WERI-Rb-1 (cell line): ENCODE data around the gene SLC25A21.

Experiments
- DNase-seq: peaks from one replicate; pipeline ENCODE4 v3.0.0-alpha.2; 2020
- H3K27ac ChIP-seq: fragments of 250-450 bp; sonication (Bioruptor Pico); 2 replicates; pipeline ENCODE4 v1.5.1; 2020; ENCODE audit warnings: mild to moderate bottlenecking, moderate library complexity
- H3K27me3 ChIP-seq: fragments of 250-450 bp; sonication (Bioruptor Pico); 2 replicates; pipeline ENCODE4 v1.5.1; 2021; ENCODE audit warnings: mild to moderate bottlenecking, low read depth, moderate library complexity; ENCODE audit not compliant: insufficient read depth, severe bottlenecking
- H3K36me3 ChIP-seq: fragments of 250-450 bp; sonication (Bioruptor Pico); 2 replicates; pipeline ENCODE4 v1.5.1; 2020; ENCODE audit warnings: mild to moderate bottlenecking, moderate library complexity
- H3K4me3 ChIP-seq: 2 replicates; pipeline ENCODE4 v1.5.1; 2011; ENCODE audit warnings: low read depth, mild to moderate bottlenecking, control low read depth, low read length
- H3K9me3 ChIP-seq: fragments of 250-450 bp; sonication (Bioruptor Pico); 2 replicates; pipeline ENCODE4 v1.5.1; 2021; ENCODE audit warnings: mild to moderate bottlenecking, moderate library complexity; ENCODE audit not compliant: severe bottlenecking
- TF ChIP-seq, protein P1 (sequence below): IDR thresholded peaks from 2 replicates; pipeline ENCODE4 v1.5.1; 2011; ENCODE audit warnings: low read depth, mild to moderate bottlenecking, control low read depth, inconsistent platforms, low read length

Gene SLC25A21

DNA sequence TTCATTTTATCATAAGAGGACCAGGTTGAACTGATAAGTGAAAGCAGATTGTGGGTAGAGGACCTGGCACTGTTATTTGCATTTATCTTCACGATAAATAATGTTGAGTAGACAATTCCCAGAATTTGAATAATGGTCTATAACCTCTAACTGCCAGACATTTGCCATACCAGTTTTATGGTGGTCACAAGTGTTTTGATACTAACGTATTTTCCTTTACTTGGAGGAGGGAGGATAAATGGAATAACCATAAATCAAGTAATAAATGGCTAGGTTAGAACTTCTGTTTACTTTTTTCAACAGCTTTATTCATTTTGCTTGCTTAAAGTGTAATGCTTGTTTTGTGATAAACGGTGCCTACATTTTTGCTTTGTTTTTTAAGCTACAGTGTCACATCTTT lies 501.3 kb downstream of the SLC25A21 start:
- Histone ChIP-seq H3K27me3 (peaks cover 73% of the 10 kb centered on the region), H3K4me3 (no peak overlapping the region), H3K9me3 (no peaks in the 10 kb centered on the region), H3K27ac (no peak overlapping the region), H3K36me3 (no peaks in the 10 kb centered on the region)
- TF ChIP-seq, protein P1, sequence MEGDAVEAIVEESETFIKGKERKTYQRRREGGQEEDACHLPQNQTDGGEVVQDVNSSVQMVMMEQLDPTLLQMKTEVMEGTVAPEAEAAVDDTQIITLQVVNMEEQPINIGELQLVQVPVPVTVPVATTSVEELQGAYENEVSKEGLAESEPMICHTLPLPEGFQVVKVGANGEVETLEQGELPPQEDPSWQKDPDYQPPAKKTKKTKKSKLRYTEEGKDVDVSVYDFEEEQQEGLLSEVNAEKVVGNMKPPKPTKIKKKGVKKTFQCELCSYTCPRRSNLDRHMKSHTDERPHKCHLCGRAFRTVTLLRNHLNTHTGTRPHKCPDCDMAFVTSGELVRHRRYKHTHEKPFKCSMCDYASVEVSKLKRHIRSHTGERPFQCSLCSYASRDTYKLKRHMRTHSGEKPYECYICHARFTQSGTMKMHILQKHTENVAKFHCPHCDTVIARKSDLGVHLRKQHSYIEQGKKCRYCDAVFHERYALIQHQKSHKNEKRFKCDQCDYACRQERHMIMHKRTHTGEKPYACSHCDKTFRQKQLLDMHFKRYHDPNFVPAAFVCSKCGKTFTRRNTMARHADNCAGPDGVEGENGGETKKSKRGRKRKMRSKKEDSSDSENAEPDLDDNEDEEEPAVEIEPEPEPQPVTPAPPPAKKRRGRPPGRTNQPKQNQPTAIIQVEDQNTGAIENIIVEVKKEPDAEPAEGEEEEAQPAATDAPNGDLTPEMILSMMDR = no peak
- DNase-seq = no peak

DNA sequence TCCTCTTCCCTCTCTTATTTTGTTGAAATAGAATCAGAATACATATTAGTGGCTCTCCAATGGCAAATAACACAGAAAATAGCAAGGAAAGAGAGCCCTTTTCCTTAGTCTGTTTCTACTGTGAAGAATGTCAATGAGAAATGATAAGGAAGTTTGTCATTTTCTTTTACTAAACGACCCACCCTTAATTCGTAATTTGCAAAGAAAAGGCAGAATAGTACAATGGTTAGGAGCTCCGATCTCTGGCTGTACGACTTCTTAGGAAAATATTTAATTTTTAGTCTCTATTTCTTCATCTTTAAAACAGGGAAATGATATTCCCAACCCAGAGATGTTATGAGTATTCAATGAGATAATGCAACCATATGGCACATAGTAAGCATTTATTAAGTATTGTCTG lies 504.7 kb downstream of the SLC25A21 start:
- TF ChIP-seq, protein P1 = no peak
- Histone ChIP-seq H3K27ac (no peak overlapping the region), H3K36me3 (no peaks in the 10 kb centered on the region), H3K27me3 (peaks cover 82% of the 10 kb centered on the region), H3K4me3 (no peak overlapping the region), H3K9me3 (peaks cover 3% of the 10 kb centered on the region)
- DNase-seq = no peak

DNA sequence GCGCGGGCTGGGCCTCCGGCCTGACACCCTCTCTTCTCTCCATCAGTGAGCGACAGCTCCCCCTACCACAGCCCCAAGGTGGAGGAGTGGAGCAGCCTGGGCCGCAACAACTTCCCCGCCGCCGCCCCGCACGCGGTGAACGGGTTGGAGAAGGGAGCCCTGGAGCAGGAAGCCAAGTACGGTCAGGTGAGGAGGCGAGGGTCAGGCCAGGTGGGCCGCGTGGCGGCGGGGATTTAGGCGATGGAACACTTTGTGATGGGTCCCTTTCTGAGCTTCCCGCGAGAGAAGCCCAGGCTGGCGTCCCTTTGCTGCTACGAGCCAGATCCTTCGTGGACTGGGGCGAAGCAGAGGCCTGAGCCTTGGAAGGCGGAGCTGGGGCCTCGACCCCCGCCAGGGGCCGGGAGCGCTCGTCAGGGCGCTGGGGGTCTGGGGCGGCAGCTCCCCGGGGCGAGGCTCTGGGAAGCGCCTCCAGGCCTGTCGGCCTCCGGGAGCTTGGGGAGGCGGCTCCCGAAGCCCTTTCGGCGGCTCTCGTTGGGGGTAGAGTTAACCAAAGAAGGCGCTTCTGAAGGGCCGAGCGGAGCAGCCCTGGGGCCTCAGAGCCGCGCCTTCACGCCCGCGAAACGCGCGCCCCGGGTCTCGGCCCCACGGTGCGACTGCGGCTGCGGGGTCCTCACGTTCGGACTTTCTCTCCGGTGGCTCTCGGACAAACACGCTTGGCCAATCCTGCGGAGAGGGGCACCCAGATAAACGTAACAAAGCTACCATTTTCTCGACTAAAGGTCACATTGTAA lies 505.8 kb downstream of the SLC25A21 start:
- no peak for DNase-seq
- peaks cover 81% of the 10 kb centered on the region for H3K27me3 ChIP-seq
- TF ChIP-seq, protein P1 = no peak

DNA sequence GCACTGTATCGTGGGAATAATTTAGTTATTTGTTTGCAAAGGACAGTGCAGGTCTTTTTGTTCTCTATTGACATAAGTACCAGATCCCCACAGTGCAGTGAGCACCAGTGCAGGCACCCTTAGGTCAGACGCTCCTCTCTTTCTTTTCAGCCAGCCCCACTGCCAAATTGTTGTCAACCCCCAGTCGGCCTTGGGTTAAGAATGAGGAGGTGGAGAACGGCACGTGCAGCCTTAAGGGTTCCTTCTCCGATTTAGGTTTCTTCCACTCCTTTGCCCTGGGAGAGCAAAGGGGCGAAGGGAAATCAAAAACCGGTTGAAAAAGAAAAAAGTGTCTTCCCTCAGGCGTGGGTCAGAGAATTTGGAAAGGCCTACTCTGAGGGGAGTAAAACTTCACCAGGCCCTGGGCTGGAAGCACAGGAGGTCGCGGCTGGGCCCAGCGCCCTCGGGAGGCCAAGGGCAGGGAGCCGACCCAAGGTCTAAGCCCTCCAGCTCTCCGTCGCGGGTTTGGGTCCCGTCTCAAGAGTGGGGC lies 506.5 kb downstream of the SLC25A21 start:
- Histone ChIP-seq H3K4me3 (no peak overlapping the region), H3K36me3 (no peaks in the 10 kb centered on the region), H3K27me3 (peaks cover 82% of the 10 kb centered on the region), H3K9me3 (peaks cover 7% of the 10 kb centered on the region), H3K27ac (no peak overlapping the region)
- DNase-seq = no peak
- TF ChIP-seq, protein P1 = no peak

More for the DNA sequence above, 505.8 kb downstream of the SLC25A21 start:
- no peak overlapping the region for H3K27ac ChIP-seq
- no peak overlapping the region for H3K4me3 ChIP-seq
- peaks cover 5% of the 10 kb centered on the region for H3K9me3 ChIP-seq
- no peaks in the 10 kb centered on the region for H3K36me3 ChIP-seq

DNA sequence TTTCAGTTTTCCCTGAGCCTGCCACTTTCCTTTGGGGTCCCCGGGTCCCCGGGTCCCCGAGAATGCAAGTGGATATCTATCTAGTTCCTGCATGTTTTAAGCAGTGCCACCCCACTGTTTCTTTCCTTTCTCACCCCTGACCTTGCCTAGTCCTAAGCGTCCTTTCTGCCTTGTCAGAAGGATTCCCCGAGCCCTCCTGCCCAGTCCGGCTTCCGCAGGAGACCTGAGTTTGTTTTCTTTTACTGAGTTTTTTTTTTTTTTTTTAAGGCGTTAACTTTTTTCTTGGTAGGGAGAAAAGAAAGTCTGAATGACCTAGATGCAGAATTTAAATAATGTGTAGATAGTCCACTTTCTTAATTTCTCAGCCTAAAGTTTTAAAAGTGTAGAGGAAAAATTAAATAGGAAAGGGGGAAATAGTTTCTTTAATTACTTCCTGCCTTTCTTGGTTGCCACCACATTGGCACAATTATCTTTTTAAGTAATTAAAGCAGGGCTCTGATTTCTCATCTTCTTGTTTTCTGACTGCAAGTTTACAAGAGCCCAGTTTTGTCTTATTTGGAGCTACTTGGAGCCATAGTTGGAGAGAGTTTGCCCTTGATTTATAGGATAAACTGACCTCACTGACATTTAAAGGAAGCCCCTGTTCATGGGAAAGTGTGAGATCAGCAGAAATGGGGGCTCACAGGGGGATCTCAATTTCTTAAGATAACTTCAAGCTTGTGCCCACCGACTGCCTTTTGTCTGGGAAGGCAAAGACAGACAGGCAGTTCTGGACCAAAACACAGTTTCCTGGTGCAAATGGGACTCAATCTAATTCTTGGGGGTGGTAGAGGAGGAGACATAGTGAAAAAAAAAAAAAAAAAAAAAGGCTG lies 507.8 kb downstream of the SLC25A21 start:
- no peak overlapping the region for H3K4me3 ChIP-seq
- peaks cover 7% of the 10 kb centered on the region for H3K9me3 ChIP-seq
- TF ChIP-seq, protein P1 = no peak
- peaks cover 87% of the 10 kb centered on the region for H3K27me3 ChIP-seq
- no peak overlapping the region for H3K27ac ChIP-seq
- no peak for DNase-seq
- no peaks in the 10 kb centered on the region for H3K36me3 ChIP-seq
